GM18870 (cell line): ENCODE results near the gene TSPAN13.

Source experiments
- ATAC-seq: cut with Tn5 transposase; IDR thresholded peaks from one replicate; pipeline ENCODE4 v1.9.1; 2021; ENCODE audit warnings: moderate library complexity; ENCODE audit not compliant: unreplicated experiment

The TSPAN13 gene

DNA sequence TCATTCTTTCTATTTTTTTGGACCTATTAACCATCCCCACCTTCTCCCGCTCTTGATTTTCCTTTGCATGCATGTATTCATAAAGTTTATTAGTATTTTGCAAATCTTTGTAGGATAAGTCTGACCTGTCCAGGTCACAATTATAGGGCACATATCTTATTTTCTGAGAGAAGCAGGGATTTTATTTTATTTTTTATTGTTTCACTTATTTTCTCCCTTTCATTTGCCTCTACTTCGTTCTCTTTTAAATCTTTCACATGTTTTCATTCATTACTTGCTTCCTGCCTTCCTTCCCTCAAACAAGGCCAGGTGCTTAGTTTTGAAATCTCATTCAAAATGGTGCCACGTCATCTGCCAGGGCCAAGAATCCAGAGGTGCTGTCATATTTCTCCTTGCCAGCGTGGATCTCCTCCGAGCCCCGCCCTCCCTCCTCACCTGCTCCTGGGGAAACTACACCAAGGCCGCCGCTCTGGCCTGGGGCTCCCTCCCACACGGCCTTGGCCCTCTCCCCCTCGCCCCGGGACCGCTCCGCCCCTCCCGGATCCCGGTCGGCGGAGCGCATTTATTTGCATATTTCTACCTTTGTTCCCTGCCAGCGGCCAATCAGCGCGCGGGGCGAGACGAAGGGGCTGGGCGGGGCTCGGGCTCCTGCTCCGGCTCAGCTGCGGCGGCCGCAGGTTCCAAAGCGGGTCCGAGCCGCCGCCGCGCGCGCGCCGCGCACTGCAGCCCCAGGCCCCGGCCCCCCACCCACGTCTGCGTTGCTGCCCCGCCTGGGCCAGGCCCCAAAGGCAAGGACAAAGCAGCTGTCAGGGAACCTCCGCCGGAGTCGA, at the start of gene TSPAN13:
Gene TSPAN13, plus strand, starts transcription at position 654 of the 830 bp plus-strand sequence. CDS start 213 bp downstream, outside the sequence.
- no peak for ATAC-seq

DNA sequence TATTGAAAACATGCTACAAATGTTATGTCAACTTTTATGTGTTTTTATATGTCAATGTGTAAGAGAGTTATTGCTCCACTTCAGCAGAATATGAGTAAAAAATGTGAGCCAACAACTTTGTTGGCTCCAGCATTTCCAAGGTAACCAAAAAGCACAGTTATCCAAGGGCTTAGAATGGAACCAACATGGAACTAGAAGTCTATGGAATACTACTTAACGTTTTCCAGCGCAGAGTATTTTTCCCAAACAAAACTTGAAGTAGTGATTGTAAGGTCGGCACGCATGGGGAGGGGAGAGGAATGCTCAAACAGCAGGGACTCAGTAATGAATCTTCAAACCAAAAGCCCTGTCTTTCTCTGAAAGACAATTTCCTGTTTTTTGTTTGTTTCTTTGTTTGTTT, 45.0 kb upstream of the TSPAN13 start:
- ATAC-seq, result no peak

GRCh38 chr7:16708980-16709379, 44.6 kb upstream of the TSPAN13 start:
- ATAC-seq, result no peak

DNA sequence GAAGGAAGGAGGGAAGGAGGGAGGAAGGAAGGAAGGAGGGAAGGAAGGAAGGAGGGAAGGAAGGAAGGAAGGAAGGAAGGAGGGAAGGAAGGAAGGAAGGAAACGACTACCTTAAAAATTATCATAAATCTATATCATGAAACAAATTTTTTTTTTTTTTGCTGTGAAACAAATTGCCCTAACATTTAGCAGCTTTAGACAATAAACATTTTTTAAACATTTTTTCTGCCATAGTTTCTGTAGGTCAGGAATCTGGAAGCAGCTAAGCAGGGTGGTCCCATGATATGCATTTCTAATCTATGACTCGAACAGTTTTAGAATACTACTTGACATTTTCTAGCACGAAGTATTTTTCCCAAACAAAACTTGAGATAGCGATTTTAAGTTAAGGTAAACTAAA, 42.9 kb upstream of the TSPAN13 start:
- ATAC-seq, result no peak

DNA sequence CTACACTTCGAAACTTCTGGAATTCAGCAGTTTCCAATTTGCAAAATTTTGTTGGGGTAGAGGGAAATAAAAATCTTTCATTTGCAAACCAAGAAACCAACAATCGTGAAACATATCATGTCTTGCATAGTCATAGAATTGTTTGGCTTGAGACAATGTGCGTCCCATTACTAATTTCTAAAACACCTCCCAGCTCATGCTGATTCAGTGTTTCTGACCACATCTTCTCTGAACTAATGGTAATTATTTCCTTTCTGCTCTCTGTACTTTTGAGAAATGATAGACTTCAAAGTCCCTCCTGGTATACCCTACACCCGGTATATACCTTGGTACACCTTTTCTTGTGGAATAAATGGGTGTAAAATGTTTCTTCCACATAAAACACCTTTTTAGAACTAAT, 41.8 kb upstream of the TSPAN13 start:
- ATAC-seq, result no peak

- no peak for ATAC-seq
These were observed 40.6 kb upstream of the TSPAN13 start for GRCh38 chr7:16712916-16713315.

GRCh38 chr7:16715928-16716327, 37.6 kb upstream of the TSPAN13 start:
- ATAC-seq, result no peak

- ATAC-seq, result no peak
These were observed 35.4 kb upstream of the TSPAN13 start for GRCh38 chr7:16718111-16718656.

- ATAC-seq, result no peak
These were observed 33.9 kb upstream of the TSPAN13 start for GRCh38 chr7:16719699-16720098.

- ATAC-seq, result no peak
These were observed 32.0 kb upstream of the TSPAN13 start for GRCh38 chr7:16721541-16721940.

- no peak for ATAC-seq
These were observed 29.2 kb upstream of the TSPAN13 start for GRCh38 chr7:16724344-16724743.

DNA sequence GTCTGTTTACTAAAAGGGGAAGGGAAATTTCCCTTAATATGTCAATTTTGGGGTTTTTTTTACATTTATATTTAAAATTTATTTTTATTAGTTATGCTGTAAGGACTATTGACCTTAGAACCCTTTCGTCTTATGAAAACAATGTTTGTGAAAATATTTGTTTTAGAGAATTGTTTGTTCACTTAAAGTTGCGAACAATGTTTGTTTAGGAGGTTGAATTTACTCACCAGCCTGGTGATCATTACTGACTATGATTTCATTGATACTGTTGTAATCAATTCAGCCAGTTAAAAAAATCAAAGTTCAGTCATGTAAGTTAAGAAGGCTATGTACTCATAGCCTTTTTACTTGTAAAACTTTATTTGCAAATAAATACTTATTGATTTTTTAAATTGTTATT, 27.4 kb upstream of the TSPAN13 start:
- no peak for ATAC-seq

DNA sequence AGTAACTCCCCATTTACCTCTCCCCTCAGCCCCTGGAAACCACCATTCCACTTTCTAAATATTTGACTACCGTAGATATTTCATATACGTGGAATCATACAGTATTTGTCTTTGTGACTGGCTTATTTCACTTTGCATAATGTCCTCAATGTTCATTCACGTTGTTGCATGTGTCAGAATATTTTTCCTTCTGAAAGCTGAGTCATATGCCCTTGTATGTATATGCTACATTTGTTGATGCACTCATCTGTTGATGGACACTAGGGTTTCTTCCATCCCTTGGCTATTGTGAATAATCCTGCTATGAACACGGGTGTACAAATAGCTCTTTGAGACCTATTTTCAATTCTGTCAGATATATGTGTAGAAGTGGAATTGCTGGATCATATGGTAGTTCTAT, 25.8 kb upstream of the TSPAN13 start:
- ATAC-seq, result no peak

- no peak for ATAC-seq
These were observed 24.7 kb upstream of the TSPAN13 start for GRCh38 chr7:16728811-16729210.

GRCh38 chr7:16729541-16729940, 24.0 kb upstream of the TSPAN13 start:
- no peak for ATAC-seq

DNA sequence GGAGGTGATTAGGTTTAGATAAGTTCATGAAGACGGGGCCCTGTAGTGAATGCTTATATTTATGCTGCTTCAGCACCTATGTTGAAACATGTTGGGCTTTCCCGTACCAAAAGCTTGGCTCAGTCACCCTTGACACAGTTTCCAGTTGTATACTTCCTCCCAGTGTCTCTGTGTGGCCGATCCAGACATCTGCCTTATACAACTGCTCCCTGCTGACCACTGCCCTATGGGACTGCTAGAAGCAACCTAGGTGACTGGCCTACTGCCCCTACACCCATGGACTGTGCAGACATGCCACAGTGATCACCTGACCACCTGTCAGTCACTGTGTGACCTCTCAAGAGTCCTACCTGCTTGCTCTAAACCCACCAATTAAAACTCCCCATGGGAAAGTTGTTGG, 22.6 kb upstream of the TSPAN13 start:
- no peak for ATAC-seq

GRCh38 chr7:16732828-16733227, 20.7 kb upstream of the TSPAN13 start:
- no peak for ATAC-seq

- no peak for ATAC-seq
These were observed 19.3 kb upstream of the TSPAN13 start for GRCh38 chr7:16734148-16734726.

DNA sequence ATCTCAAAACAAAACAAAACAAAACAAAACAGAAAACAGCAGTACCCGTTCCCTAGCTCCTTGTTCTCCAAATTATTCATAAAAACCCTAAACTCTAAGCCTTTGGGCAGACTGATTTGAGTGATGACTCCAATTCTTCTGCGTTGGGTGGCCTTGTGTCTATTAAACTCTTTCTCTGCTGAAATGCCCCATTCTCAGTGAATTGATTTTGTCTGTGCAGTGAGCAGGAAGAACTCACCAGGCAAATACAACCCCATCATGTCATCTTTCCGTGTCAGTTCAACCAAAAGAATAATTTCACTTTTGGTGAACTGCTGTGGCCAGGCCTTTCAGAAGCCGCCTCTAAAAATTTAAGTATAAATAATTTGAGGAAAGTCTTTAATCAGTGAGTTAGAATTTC, 18.5 kb upstream of the TSPAN13 start:
- ATAC-seq, result no peak

GRCh38 chr7:16738011-16738688, 15.4 kb upstream of the TSPAN13 start:
- ATAC-seq, result no peak

DNA sequence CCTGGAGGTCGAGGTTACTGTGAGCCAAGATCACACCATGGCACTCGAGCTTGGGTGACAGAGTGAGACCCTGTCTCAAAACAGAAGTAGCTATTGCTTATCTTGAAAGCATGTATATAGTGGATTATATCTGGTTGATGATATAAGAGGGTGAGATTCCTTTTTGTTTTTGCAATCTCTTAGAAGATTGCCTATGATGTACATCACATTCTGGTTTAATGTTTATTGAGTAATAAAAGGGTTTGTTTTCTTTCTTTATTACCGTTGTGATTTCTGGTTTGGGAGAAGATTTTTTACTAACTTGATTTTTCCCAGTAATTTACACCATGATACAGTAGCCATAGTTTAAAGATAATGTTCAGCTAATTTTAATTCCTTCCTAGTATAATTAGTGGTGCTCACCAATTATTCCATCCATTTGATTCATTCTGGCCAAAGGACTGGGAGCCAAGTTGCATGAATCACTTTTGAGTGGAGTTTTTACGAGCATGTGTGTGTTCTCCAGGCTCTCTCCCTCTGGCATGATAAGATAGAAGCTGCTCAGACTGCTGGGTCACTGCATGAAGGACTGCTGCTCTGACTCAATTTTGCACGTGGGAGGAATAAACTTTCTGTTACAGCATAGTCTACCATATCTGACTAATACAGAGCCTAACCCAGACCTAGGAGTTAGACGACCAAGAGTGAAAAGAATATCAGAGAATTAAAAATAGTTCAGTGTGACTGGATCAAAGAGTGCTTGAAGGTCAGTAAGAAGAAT, 13.5 kb upstream of the TSPAN13 start:
- ATAC-seq, result no peak
